CD14-positive monocyte (primary cell): ENCODE results near the gene BICD1. TPM values are rescaled to one million over a fixed set of nuclear protein-coding genes. Genes with fewer than 3 reads are reported as not detected.
A peak's percentile ranks its signal among the peaks of the same experiment; 100 is the strongest.

Experiments
- DNase-seq, 3 donors: peaks; one replicate each; pipeline ENCODE4 v3.0.0-alpha.2; 2011 to 2022
- H2AFZ ChIP-seq: 2 replicates; pipeline ENCODE4 v1.6.0; 2012; ENCODE audit warnings: mild to moderate bottlenecking, low read depth, low read length, inconsistent platforms; ENCODE audit not compliant: insufficient read depth, poor library complexity, severe bottlenecking
- H3K27ac ChIP-seq, 2 donors: 1 replicate in 1 of 2; 2 replicates in 1 of 2; pipeline ENCODE4 v1.5.1; 2012 to 2013; ENCODE audit warnings: low read length in 2 of 2, control low read depth in 1 of 2, inconsistent platforms in 1 of 2, low read depth in 1 of 2, mild to moderate bottlenecking in 1 of 2
- H3K27me3 ChIP-seq, 2 donors: one replicate each; pipeline versions ENCODE4 v1.6.0 to v1.6.1; 2011 to 2013; ENCODE audit warnings: low read length in 2 of 2; ENCODE audit not compliant: control insufficient read depth in 2 of 2, insufficient read depth in 2 of 2
- H3K36me3 ChIP-seq, 2 donors: replicated peaks in 1 of 2; 1 replicate in 1 of 2; 2 replicates in 1 of 2; pipeline versions ENCODE4 v1.5.1 to v1.6.1; 2012 to 2013; ENCODE audit warnings: low read length in 2 of 2, control low read depth in 1 of 2, inconsistent platforms in 1 of 2, mild to moderate bottlenecking in 1 of 2; ENCODE audit not compliant: insufficient read depth in 2 of 2, control insufficient read depth in 1 of 2
- H3K4me1 ChIP-seq, 2 donors: 1 replicate in 1 of 2; 2 replicates in 1 of 2; pipeline versions ENCODE4 v1.5.1 to v1.6.1; 2012 to 2013; ENCODE audit warnings: low read length in 2 of 2, control low read depth in 1 of 2, inconsistent platforms in 1 of 2, mild to moderate bottlenecking in 1 of 2, moderate library complexity in 1 of 2; ENCODE audit not compliant: insufficient read depth in 2 of 2, control insufficient read depth in 1 of 2
- H3K4me2 ChIP-seq: replicated peaks from 2 replicates; pipeline ENCODE3; 2012; ENCODE audit warnings: low read length, moderate library complexity, mild to moderate bottlenecking; ENCODE audit not compliant: poor library complexity, severe bottlenecking; ENCODE audit errors: extremely low read depth
- H3K4me3 ChIP-seq, 3 experiments: fragments of 200-600 bp in 1 of 3; sonication (generic) in 1 of 3; replicated peaks in 1 of 3; 1 replicate in 2 of 3; 2 replicates in 1 of 3; pipeline ENCODE4 v1.5.1; 2011 to 2013; ENCODE audit warnings: low read length in 3 of 3, mild to moderate bottlenecking in 3 of 3, control low read depth in 2 of 3, low read depth in 2 of 3, inconsistent platforms in 1 of 3, moderate library complexity in 1 of 3
- H3K79me2 ChIP-seq: 2 replicates; pipeline ENCODE4 v1.6.0; 2012; ENCODE audit warnings: mild to moderate bottlenecking, control low read depth, inconsistent platforms, low read length, moderate library complexity; ENCODE audit not compliant: insufficient read depth
- H3K9ac ChIP-seq: 2 replicates; pipeline ENCODE4 v1.6.0; 2017; ENCODE audit warnings: low read length, mild to moderate bottlenecking; ENCODE audit not compliant: insufficient read depth, poor library complexity, severe bottlenecking
- H3K9me3 ChIP-seq, 2 donors: replicated peaks in 1 of 2; 1 replicate in 1 of 2; 2 replicates in 1 of 2; pipeline versions ENCODE4 v1.5.1 to v1.6.1; 2012 to 2013; ENCODE audit warnings: low read length in 2 of 2, control low read depth in 1 of 2; ENCODE audit not compliant: control insufficient read depth in 1 of 2, insufficient read depth in 1 of 2
- H4K20me1 ChIP-seq: 2 replicates; pipeline ENCODE4 v1.6.0; 2012; ENCODE audit warnings: mild to moderate bottlenecking, low read length, control low read depth, moderate library complexity; ENCODE audit not compliant: insufficient read depth
- H3K27ac Mint-ChIP-seq, 7 donors: one replicate each; pipeline ENCODE4 v1.8.0; 2020; ENCODE audit warnings: mild to moderate bottlenecking in 7 of 7, mixed read lengths in 7 of 7, moderate library complexity in 6 of 7, inconsistent platforms in 2 of 7
- H3K27me3 Mint-ChIP-seq, 3 donors: one replicate each; pipeline ENCODE4 v1.8.0; 2021 to 2022; ENCODE audit warnings: low read depth in 3 of 3, mild to moderate bottlenecking in 3 of 3, mixed read lengths in 3 of 3, moderate library complexity in 3 of 3, inconsistent platforms in 1 of 3
- H3K36me3 Mint-ChIP-seq, 2 donors: one replicate each; pipeline ENCODE4 v1.8.0; 2020; ENCODE audit warnings: mixed read lengths in 2 of 2, inconsistent platforms in 1 of 2, mild to moderate bottlenecking in 1 of 2
- H3K4me1 Mint-ChIP-seq: one replicate; pipeline ENCODE4 v1.8.0; 2020; ENCODE audit warnings: mild to moderate bottlenecking, mixed read lengths
- H3K4me3 Mint-ChIP-seq, 2 donors: one replicate each; pipeline ENCODE4 v1.8.0; 2020; ENCODE audit warnings: mild to moderate bottlenecking in 2 of 2, mixed read lengths in 2 of 2, moderate library complexity in 1 of 2
- H3K9me3 Mint-ChIP-seq, 7 donors: one replicate each; pipeline ENCODE4 v1.8.0; 2020 to 2022; ENCODE audit warnings: mixed read lengths in 7 of 7, mild to moderate bottlenecking in 6 of 7, moderate library complexity in 6 of 7, inconsistent platforms in 2 of 7
- CTCF ChIP-seq: fragments of 200-600 bp; IDR thresholded peaks from one replicate; pipeline ENCODE4 v1.8.0; 2022; ENCODE audit warnings: antibody characterized with exemption, mild to moderate bottlenecking
- WGBS: methylation state at CpG from one replicate; pipeline ENCODE4 v1.1.5; 2013; ENCODE audit warnings: missing lambda C conversion rate; ENCODE audit not compliant: insufficient coverage; 5-methylcytosine and 5-hydroxymethylcytosine counted together
- intact Hi-C, 2 donors: fragments of 100-400 bp; cut with micrococcal nuclease; formaldehyde crosslinking; loops; one replicate each; pipeline versions ENCODE4 v1.15.0 to v1.15.1; 2023
- polyA plus RNA-seq, 3 donors: library from polyadenylated mRNA; depleted of rRNA in 1 of 3; unstranded in 2 of 3; stranded (reverse) in 1 of 3; fragments of 300-500 nt in 2 of 3; fragments of >200 nt in 1 of 3; fragmentation: Illumina TruSeq in 2 of 3; gene quantifications; 1 replicate in 2 of 3; 2 replicates in 1 of 3; pipeline ENCODE4 v1.2.3, GENCODE V29; 2012 to 2021

BICD1 gene
- polyA plus RNA-seq, 3 donors = 0.55 to 2.1 (median 1.6) TPM

GRCh38 chr12:32397696-32398095 lies 291.0 kb downstream of the BICD1 start:
- Mint-ChIP-seq H3K27me3 (peaks cover 12 to 36% (median 34%) of the 10 kb centered on the region in 3 donors), H3K9me3 (peaks cover 0 to 10% (median 0%) of the 10 kb centered on the region in 7 donors), H3K36me3 (peaks cover 2 to 3% of the 10 kb centered on the region in 2 donors), H3K27ac (no peak overlapping the region), H3K4me3 (no peak overlapping the region), H3K4me1 (peaks cover 35% of the 10 kb centered on the region)
- no peak overlapping the region for H3K4me2 ChIP-seq
- H4K20me1 ChIP-seq = no peaks in the 10 kb centered on the region
- no peak for TF ChIP-seq CTCF
- 0% methylated on average over 1 of the region's 4 CpGs for WGBS
- H2AFZ ChIP-seq = no peak overlapping the region
- H3K36me3 ChIP-seq = no peaks in the 10 kb centered on the region
- no peak overlapping the region for H3K4me3 ChIP-seq
- no peaks in the 10 kb centered on the region for H3K9me3 ChIP-seq
- peaks cover 20 to 44% of the 10 kb centered on the region in 2 donors for H3K4me1 ChIP-seq
- intact Hi-C loops = no loop called here
- peaks cover 0 to 24% of the 10 kb centered on the region in 2 donors for H3K27me3 ChIP-seq
- H3K27ac ChIP-seq = no peak overlapping the region
- DNase-seq = no peak
- H3K79me2 ChIP-seq = peaks cover 3% of the 10 kb centered on the region
- H3K9ac ChIP-seq = no peak overlapping the region

- peak overlapping the region; percentile 94 for H2AFZ ChIP-seq
- H3K9me3 ChIP-seq = no peaks in the 10 kb centered on the region
- Mint-ChIP-seq H3K4me1 (peaks cover 40% of the 10 kb centered on the region), H3K9me3 (peaks cover 0 to 10% (median 0%) of the 10 kb centered on the region in 7 donors), H3K27ac (no peak overlapping the region), H3K36me3 (peaks cover 2 to 3% of the 10 kb centered on the region in 2 donors), H3K4me3 (peak overlapping the region; percentile 68 to 87), H3K27me3 (peaks cover 12 to 34% (median 33%) of the 10 kb centered on the region in 3 donors)
- DNase-seq = no peak
- H3K79me2 ChIP-seq = peaks cover 3% of the 10 kb centered on the region
- H4K20me1 ChIP-seq = no peaks in the 10 kb centered on the region
- H3K27me3 ChIP-seq = peaks cover 0 to 24% of the 10 kb centered on the region in 2 donors
- 100% methylated on average over 1 of the region's 4 CpGs for WGBS
- H3K27ac ChIP-seq = no peak overlapping the region
- no peak overlapping the region for H3K4me3 ChIP-seq
- no peak overlapping the region for H3K4me2 ChIP-seq
- H3K9ac ChIP-seq = no peak overlapping the region
- H3K4me1 ChIP-seq = peaks cover 22 to 49% of the 10 kb centered on the region in 2 donors
- H3K36me3 ChIP-seq = no peaks in the 10 kb centered on the region
- intact Hi-C loops = no loop called here
- no peak for TF ChIP-seq CTCF
Observed at GRCh38 chr12:32398181-32398580, 291.5 kb downstream of the BICD1 start.
